HL-60 (cell line): ENCODE data around the gene PDE2A.
A peak's percentile ranks its signal among the peaks of the same experiment; 100 is the strongest.

Source experiments
- DNase-seq, 2 experiments: peaks; one replicate each; pipeline ENCODE4 v3.0.0-alpha.2; 2010 to 2020; ENCODE audit warnings: low read depth in 1 of 2, low spot score in 1 of 2
- H3K27ac ChIP-seq: fragments of 250-450 bp; sonication (Bioruptor Pico); replicated peaks from 2 replicates; pipeline ENCODE4 v1.5.1; 2020; ENCODE audit warnings: mild to moderate bottlenecking, moderate library complexity
- H3K27me3 ChIP-seq: fragments of 250-450 bp; sonication (Bioruptor Pico); 2 replicates; pipeline ENCODE4 v1.5.1; 2021; ENCODE audit warnings: mild to moderate bottlenecking, moderate library complexity; ENCODE audit not compliant: insufficient read depth, poor library complexity, severe bottlenecking
- H3K4me3 ChIP-seq: replicated peaks from 2 replicates; pipeline ENCODE4 v1.5.1; 2011; ENCODE audit warnings: mild to moderate bottlenecking, control low read depth, low read length; ENCODE audit not compliant: insufficient read depth
- GABPA ChIP-seq: IDR thresholded peaks from 2 replicates; pipeline ENCODE4 v1.6.1; 2012; ENCODE audit warnings: low read depth
- POLR2AphosphoS5 ChIP-seq: IDR thresholded peaks from 2 replicates; pipeline ENCODE4 v1.6.1; 2012; ENCODE audit warnings: low read depth
- REST ChIP-seq: IDR thresholded peaks from 2 replicates; pipeline ENCODE4 v1.6.1; 2012; ENCODE audit warnings: low read depth; ENCODE audit not compliant: insufficient replicate concordance
- SPI1 ChIP-seq: IDR thresholded peaks from 2 replicates; pipeline ENCODE4 v1.6.1; 2012; ENCODE audit warnings: low read depth, mild to moderate bottlenecking, borderline replicate concordance
- TF ChIP-seq, protein P1 (sequence below): IDR thresholded peaks from one replicate; pipeline ENCODE4 v1.5.1; 2011; ENCODE audit warnings: low read length, control low read depth, inconsistent platforms; ENCODE audit not compliant: insufficient read depth

The PDE2A gene

GRCh38 chr11:72586321-72587090, 87.7 kb downstream of the PDE2A start:
- DNase-seq, result no peak
- Histone ChIP-seq H3K27me3 (peaks cover 49% of the 10 kb centered on the region), H3K4me3 (no peak overlapping the region), H3K27ac (no peak overlapping the region)
- TF ChIP-seq SPI1, result no peak
- TF ChIP-seq REST, result no peak
- TF ChIP-seq POLR2AphosphoS5, result no peak
- TF ChIP-seq GABPA, result no peak
- TF ChIP-seq, protein P1, sequence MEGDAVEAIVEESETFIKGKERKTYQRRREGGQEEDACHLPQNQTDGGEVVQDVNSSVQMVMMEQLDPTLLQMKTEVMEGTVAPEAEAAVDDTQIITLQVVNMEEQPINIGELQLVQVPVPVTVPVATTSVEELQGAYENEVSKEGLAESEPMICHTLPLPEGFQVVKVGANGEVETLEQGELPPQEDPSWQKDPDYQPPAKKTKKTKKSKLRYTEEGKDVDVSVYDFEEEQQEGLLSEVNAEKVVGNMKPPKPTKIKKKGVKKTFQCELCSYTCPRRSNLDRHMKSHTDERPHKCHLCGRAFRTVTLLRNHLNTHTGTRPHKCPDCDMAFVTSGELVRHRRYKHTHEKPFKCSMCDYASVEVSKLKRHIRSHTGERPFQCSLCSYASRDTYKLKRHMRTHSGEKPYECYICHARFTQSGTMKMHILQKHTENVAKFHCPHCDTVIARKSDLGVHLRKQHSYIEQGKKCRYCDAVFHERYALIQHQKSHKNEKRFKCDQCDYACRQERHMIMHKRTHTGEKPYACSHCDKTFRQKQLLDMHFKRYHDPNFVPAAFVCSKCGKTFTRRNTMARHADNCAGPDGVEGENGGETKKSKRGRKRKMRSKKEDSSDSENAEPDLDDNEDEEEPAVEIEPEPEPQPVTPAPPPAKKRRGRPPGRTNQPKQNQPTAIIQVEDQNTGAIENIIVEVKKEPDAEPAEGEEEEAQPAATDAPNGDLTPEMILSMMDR, result no peak

- peak; percentile 48 to 70 for DNase-seq
- Histone ChIP-seq H3K27ac (no peak overlapping the region), H3K4me3 (no peak overlapping the region), H3K27me3 (peaks cover 43% of the 10 kb centered on the region)
- TF ChIP-seq POLR2AphosphoS5 (no peak), GABPA (no peak)
- TF ChIP-seq, protein P1, result peak; percentile 98
Measured at GRCh38 chr11:72585762-72586311, 88.4 kb downstream of the PDE2A start.

DNA sequence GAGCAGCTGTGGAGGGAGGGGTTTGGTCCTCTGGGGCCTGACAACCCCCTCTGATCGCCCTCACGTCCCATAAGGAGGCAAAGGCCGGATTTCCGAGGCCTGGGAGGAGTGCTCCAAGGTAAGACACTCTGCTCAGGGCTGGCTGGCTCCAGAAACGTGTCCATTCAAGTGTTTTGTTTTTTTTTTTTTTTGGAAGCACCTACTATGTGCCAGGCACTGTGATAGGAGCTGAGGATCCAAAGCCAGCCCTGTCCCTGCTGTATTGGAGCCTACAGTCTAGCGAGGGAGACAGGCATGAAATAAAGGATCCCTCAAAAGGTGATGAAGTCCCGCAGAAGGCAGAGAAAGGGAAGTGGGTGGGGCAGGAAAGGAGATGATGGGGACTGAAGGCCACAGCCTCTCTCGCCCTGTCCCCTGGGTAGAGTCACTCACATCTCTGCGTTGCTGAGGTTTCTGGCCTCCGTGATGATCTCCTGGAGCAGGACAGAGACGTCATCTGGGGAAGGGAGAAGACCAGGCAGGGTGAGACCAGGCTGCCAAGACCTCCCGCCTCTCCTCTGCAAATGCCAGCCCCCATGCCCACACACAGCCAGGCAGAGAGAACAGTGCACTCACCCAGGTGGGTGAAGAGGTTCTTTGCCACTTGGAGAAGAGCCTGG, 89.2 kb downstream of the PDE2A start:
- TF ChIP-seq, protein P1, result no peak
- peak; percentile 62; the same call in 1 of the 2 replicates for TF ChIP-seq SPI1
- DNase-seq, result no peak
- H3K27me3 ChIP-seq, result peaks cover 35% of the 10 kb centered on the region

DNA sequence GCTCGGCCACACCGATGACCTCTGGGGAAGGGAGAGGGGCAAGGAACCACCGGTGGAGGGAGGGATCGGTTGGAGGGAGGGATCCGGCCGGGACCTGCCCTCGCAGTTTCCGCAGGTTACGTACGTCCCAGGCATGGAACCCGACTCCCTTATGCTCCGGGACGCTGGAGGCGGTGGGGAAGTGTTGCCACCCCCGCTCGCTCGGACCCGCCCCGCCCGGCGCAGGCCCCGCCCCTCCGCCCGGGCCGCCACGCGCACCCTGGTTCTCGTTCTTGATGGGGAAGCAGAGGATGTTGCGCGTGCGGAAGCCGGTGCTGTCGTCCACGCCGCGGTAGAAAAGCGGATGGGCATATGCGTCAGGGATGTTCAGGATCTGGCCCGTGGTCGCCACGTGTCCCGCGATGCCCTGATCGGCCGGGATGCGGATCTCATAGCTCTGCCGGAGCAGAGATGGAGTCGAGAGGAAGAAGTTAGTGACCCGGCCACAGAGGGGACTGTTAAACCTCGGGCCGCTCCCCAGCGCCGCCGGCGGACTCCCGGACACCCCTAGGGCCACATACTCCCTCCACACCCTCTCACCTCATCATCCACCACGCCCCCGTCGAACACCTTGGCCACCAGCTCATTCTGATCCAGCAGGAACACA, 89.8 kb downstream of the PDE2A start:
- H3K4me3 ChIP-seq, result no peak overlapping the region
- peak; percentile 26 to 53 for DNase-seq
- no peak overlapping the region for H3K27ac ChIP-seq
- TF ChIP-seq REST, result no peak
- peaks cover 29% of the 10 kb centered on the region for H3K27me3 ChIP-seq

More for the DNA sequence above, 89.2 kb downstream of the PDE2A start:
- Histone ChIP-seq H3K27ac (no peak overlapping the region), H3K4me3 (no peak overlapping the region)
